Vagina (tissue), 2 donors: ENCODE data around the gene SLC26A2. TPM values are rescaled to one million over a fixed set of nuclear protein-coding genes. Genes with fewer than 3 reads are reported as not detected.
A peak's percentile ranks its signal among the peaks of the same experiment; 100 is the strongest.

Experiments
- DNase-seq, 2 donors: peaks; one replicate each; pipeline ENCODE4 v3.0.0-alpha.2; 2017; ENCODE audit errors: extremely low spot score in 2 of 2
- H3K27ac ChIP-seq: fragments of 200-600 bp; sonication (generic); one replicate; pipeline ENCODE4 v1.5.1; 2019
- H3K27me3 ChIP-seq: fragments of 200-600 bp; sonication (generic); one replicate; pipeline ENCODE4 v1.5.1; 2019
- H3K36me3 ChIP-seq, 2 donors: fragments of 200-600 bp; sonication (generic); one replicate each; pipeline ENCODE4 v1.5.1; 2017 to 2019
- H3K4me1 ChIP-seq: fragments of 200-600 bp; sonication (generic); one replicate; pipeline ENCODE4 v1.5.1; 2019
- H3K4me3 ChIP-seq, 2 donors: fragments of 200-600 bp; sonication (generic); 1 replicate in 1 of 2; 2 replicates in 1 of 2; pipeline ENCODE4 v1.5.1; 2016 to 2019
- H3K9me3 ChIP-seq: fragments of 200-600 bp; sonication (generic); one replicate; pipeline ENCODE4 v1.5.1; 2019
- POLR2A ChIP-seq, 2 donors: fragments of 450-650 bp; IDR thresholded peaks; one replicate each; pipeline ENCODE4 v1.6.1; 2017; ENCODE audit warnings: antibody characterized with exemption in 2 of 2, mild to moderate bottlenecking in 2 of 2, moderate library complexity in 2 of 2
- POLR2AphosphoS5 ChIP-seq, 2 donors: sonication (generic); formaldehyde crosslinking; IDR thresholded peaks; one replicate each; pipeline ENCODE4 v1.9.0; 2017; ENCODE audit warnings: antibody characterized with exemption in 2 of 2, mild to moderate bottlenecking in 2 of 2, low read depth in 1 of 2; ENCODE audit not compliant: insufficient read depth in 1 of 2
- intact Hi-C: fragments of 100-400 bp; cut with DNase I; formaldehyde crosslinking; loops from one replicate; pipeline ENCODE4 v1.15.1; 2023
- total RNA-seq: library from RNA; depleted of rRNA; stranded (reverse); fragments of >200 nt; gene quantifications from one replicate; pipeline ENCODE4 v1.2.3, GENCODE V29; 2016
- TF ChIP-seq, protein P1 (sequence below), 3 experiments: fragments of 450-650 bp in 2 of 3; fragments of 200-600 bp in 1 of 3; sonication (generic) in 1 of 3; IDR thresholded peaks; one replicate each; pipeline ENCODE4 v1.5.1; 2017 to 2019; ENCODE audit warnings: antibody characterized with exemption in 3 of 3, mild to moderate bottlenecking in 2 of 3, moderate library complexity in 2 of 3

SLC26A2 gene
- 13.3 TPM for total RNA-seq

- Histone ChIP-seq H3K4me1 (peaks cover 26% of the 10 kb centered on the region), H3K4me3 (peak within 1 kb of the TSS; percentile 68 to 94), H3K9me3 (no peaks in the 10 kb centered on the region), H3K27me3 (no peaks in the 10 kb centered on the region), H3K27ac (peak within 1 kb of the TSS; percentile 90), H3K36me3 (no peaks in the 10 kb centered on the region)
- TF ChIP-seq POLR2A (IDR thresholded peaks at IDR 0.05): peak; percentile 11 to 84
- TF ChIP-seq, protein P1, sequence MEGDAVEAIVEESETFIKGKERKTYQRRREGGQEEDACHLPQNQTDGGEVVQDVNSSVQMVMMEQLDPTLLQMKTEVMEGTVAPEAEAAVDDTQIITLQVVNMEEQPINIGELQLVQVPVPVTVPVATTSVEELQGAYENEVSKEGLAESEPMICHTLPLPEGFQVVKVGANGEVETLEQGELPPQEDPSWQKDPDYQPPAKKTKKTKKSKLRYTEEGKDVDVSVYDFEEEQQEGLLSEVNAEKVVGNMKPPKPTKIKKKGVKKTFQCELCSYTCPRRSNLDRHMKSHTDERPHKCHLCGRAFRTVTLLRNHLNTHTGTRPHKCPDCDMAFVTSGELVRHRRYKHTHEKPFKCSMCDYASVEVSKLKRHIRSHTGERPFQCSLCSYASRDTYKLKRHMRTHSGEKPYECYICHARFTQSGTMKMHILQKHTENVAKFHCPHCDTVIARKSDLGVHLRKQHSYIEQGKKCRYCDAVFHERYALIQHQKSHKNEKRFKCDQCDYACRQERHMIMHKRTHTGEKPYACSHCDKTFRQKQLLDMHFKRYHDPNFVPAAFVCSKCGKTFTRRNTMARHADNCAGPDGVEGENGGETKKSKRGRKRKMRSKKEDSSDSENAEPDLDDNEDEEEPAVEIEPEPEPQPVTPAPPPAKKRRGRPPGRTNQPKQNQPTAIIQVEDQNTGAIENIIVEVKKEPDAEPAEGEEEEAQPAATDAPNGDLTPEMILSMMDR (IDR thresholded peaks at IDR 0.05): no peak
- peak; percentile 95 to 99 for TF ChIP-seq POLR2AphosphoS5 (IDR thresholded peaks at IDR 0.05; ENCODE audit: insufficient read depth in 1 of 2, low read depth in 1 of 2)
- intact Hi-C loops: no loop called here
- DNase-seq: peak; percentile 98 to 99
Observed at GRCh38 chr5:149960272-149961185, at the start of gene SLC26A2. SLC26A2 (plus strand) TSS chr5:149960758; CDS start chr5:149977653, 16,895 bp downstream.

GRCh38 chr5:149911031-149911430, 49.5 kb upstream of the SLC26A2 start:
- Histone ChIP-seq H3K36me3 (no peaks in the 10 kb centered on the region), H3K4me3 (no peak overlapping the region), H3K4me1 (no peaks in the 10 kb centered on the region), H3K27me3 (no peaks in the 10 kb centered on the region), H3K9me3 (no peaks in the 10 kb centered on the region), H3K27ac (no peak overlapping the region)
- intact Hi-C loops: no loop called here
- DNase-seq: no peak
- TF ChIP-seq, protein P1 (IDR thresholded peaks at IDR 0.05): no peak
- peak in 1 of 2 donors; percentile 14 for TF ChIP-seq POLR2AphosphoS5 (IDR thresholded peaks at IDR 0.05; ENCODE audit: insufficient read depth in 1 of 2, low read depth in 1 of 2)

GRCh38 chr5:149912226-149912871, 48.2 kb upstream of the SLC26A2 start:
- TF ChIP-seq, protein P1 (IDR thresholded peaks at IDR 0.05): no peak
- no peak for TF ChIP-seq POLR2A (IDR thresholded peaks at IDR 0.05)
- TF ChIP-seq POLR2AphosphoS5 (IDR thresholded peaks at IDR 0.05; ENCODE audit: insufficient read depth in 1 of 2, low read depth in 1 of 2): no peak
- DNase-seq: no peak
- intact Hi-C loops: no loop called here
- Histone ChIP-seq H3K9me3 (no peaks in the 10 kb centered on the region), H3K27ac (no peak overlapping the region), H3K27me3 (no peaks in the 10 kb centered on the region), H3K4me1 (no peaks in the 10 kb centered on the region), H3K36me3 (no peaks in the 10 kb centered on the region), H3K4me3 (no peak overlapping the region)

DNA sequence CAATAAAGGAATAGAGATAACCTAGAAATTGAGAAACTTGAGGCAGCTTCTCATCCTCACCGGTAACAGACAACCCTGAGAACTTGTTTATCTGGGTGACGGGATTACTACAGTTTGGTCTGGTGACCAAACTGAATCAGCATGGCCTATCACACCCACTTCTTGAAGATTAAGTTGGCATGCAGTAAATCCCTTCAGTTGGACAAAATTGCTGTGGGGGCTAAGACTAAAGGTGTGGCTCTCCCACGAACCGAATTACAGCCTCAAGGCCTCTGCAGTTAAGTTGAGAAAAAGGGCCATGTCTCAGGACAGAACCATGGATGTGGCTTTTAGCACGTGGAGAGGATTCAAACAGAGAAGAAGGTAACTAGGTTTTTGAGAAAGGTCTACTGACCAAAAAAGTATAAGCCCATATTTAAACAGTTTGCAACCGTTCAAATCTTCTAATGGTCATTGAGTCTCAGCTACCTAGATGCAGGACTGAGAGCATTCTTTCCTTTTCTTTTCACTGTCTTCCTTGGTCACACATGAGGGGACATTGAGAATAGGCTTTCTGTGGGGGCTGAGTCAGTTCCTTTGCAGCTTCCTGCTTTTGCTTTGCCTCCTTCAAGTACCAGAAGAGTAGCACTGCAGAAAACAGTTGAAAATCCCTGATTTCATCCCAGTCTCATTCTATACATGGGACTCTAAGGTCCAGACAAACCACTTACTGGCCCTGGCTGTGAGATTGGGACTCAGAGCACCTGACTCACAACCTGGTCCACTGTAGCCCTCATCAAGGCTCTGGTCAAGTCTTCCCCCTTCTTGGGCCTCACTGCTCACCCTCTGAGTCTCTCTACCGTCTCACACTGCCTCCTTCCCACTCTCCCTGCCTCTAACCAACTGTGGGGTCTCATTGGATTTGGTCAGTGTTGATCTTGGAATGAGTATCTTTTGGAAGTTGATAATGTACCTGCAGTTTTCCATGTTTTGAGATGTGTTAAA, 46.8 kb upstream of the SLC26A2 start:
- no peaks in the 10 kb centered on the region for H3K9me3 ChIP-seq
- no peaks in the 10 kb centered on the region for H3K27me3 ChIP-seq
- no peaks in the 10 kb centered on the region for H3K4me1 ChIP-seq
- no peak overlapping the region for H3K27ac ChIP-seq
- TF ChIP-seq POLR2A (IDR thresholded peaks at IDR 0.05) (no peak), POLR2AphosphoS5 (IDR thresholded peaks at IDR 0.05; ENCODE audit: insufficient read depth in 1 of 2, low read depth in 1 of 2) (no peak)
- TF ChIP-seq, protein P1 (IDR thresholded peaks at IDR 0.05): no peak
- intact Hi-C loops: no loop called here
- H3K4me3 ChIP-seq: no peak overlapping the region
- no peak for DNase-seq
- no peaks in the 10 kb centered on the region for H3K36me3 ChIP-seq
